HCEC 1CT (cell line): Measurements from ENCODE around the gene GAB3.

Source experiments
- DNase-seq: peaks from one replicate; pipeline ENCODE4 v3.0.0-alpha.2; 2017

The GAB3 gene

GRCh38 chrX:154750301-154751202 lies at the start of gene GAB3:
Gene GAB3 (minus strand): TSS chrX:154751077. CDS start chrX:154751025, 52 bp downstream.
- peak; percentile 5 for DNase-seq

- DNase-seq = no peak
Observed at GRCh38 chrX:154799556-154800348, 48.9 kb upstream of the GAB3 start.

GRCh38 chrX:154797006-154797405 lies 46.1 kb upstream of the GAB3 start:
- no peak for DNase-seq

DNA sequence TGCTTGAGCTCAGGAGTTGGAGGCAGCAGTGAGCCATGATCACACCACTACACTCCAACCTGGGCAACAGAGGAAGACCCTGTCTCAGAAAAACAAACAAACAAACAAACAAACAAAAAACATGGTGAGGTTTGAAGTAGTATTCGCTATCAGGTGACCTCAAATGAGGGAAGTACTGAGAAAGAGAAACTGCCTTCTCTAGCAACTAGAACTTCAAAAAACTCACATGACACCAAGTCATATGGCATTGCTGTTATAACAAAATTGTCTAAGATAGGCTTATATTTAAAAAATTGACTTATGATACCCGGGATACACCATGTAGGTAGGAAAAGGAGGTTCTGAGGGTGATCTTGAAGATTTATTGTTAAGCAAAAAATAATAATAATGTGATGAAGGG lies 44.1 kb upstream of the GAB3 start:
- no peak for DNase-seq

DNA sequence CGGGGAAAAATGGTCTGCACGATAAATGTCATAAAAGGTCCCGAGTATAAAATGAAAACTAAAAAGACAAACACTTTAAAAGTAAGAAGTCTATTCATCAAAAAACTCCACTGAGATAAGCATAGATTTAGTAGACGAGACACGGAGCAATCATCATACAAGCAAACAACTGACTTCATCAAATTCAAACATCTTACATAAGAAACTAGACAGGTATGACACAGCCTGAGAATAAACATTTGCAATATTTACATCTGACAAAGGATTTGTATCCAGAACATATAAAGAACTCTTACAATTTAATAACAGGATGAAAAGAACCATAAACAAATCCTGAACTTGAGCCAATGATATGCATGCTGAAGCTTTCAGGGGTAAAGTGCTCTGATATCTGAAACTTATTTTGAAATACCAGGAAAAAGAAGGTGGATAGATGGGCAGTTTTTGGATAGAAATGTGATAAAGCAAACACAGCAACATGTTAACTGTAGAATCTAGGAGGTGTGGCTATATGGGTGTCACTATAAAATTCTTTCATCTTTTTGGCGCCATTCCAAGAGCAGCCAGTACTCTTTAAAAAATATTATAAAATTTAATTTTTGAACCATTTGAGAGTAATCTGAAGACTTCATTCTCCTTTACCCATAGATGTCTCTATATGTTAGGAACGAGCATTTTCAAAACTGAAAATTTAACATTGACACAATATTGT lies 42.4 kb upstream of the GAB3 start:
- no peak for DNase-seq

GRCh38 chrX:154791939-154792338 lies 41.1 kb upstream of the GAB3 start:
- DNase-seq = no peak

- no peak for DNase-seq
Observed at GRCh38 chrX:154791467-154791866, 40.6 kb upstream of the GAB3 start.

DNA sequence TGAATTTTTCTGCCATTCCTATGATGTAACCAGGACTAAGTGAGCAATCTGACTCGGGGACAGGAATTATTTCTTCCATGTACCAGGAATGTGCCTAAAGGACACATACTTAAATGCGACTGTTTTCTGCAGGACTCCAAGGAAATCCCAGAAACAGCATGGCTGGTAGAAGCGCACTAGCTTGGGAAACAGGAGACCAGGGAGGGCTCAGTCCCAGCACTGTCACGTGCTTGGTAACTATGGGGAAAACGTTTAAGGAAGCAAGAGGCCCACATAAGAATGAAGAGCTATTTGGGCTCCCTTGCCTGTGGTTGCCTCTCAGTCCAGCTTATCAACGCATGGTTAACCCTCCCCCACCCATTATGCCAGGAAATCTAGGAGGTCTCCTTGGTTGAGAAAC lies 34.8 kb upstream of the GAB3 start:
- DNase-seq = no peak

- DNase-seq = no peak
Observed at GRCh38 chrX:154784149-154784995, 33.5 kb upstream of the GAB3 start.

DNA sequence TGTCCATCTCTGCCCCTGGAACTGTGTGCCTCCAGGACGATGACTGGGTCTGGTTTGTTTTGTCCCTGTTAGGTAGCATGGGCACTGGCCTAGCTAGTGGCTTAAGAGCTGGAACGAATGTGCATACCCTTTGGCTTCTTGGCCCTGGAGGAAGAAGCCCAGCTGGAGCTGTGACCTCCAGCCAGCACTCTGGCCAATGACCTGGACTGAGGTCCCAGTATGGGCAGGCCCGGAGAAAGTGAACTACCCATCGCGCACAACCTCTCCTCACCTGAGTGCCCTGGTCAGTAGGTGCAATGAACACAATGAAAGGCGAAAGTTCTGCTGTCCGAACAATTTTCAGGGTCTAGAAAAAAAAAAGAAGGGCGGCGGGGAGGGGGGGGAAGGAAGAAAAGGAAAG lies 30.1 kb upstream of the GAB3 start:
- DNase-seq = no peak

DNA sequence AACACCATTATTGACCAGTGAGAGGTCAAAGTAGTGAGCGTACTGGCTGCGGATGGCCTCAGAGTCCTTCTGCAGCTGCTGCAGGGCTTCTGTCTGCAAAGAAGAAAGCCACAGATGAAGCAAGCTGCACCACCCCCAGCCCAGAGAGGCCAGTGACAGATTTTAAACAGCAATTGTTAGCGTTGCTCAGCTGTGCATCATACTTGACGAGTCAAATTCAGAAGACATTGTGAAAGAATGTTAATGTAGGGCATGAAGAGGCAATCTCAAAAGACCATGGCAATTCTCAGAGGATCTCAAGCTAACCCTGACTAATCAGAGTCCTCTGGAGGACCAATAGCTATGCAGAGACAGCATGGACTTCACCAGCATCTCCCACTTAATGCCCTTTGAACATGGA lies 28.4 kb upstream of the GAB3 start:
- DNase-seq = peak; percentile 71

- DNase-seq = no peak
Observed at GRCh38 chrX:154776753-154777152, 25.9 kb upstream of the GAB3 start.

DNA sequence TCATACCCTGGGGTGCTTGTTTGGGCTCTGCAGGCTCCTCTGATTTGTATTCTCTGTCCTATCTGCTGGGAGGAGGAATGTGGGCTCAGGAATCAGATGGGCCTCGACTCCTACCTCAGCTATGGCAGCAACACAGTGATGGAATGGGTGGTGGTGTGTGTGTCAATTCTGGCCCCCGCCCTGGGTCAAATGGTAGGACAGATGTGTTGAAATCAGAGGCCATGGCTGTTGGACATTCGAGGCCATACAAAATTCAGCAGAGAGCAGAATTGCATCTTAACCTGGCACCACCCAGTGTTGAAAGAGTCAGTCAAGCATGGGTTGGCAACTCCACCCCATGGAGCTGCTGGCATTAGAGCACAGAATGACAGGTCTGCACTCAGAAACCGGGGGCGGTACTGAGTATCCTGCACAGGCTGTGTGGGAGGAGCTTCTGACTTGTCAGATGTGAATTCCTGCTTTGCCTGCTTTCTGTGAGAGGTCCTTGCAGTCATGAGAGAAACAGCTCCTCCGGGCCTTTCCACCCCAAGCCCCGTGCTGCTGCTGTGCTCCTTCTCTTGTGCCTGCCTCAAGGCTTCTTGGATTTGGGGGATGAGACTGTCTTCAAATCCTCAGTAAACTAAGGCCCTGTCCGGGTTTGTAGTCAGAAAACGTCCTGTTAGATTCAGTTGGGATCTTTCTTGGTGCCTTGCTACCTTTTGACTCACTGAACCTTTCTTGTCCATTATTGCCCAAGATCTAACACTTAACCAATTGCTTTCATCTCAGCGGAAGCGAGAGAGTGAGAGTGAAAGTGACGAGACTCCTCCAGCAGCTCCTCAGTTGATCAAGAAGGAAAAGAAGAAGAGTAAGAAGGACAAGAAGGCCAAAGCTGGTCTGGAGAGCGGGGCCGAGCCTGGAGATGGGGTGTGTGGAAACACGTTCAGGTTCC lies 24.8 kb upstream of the GAB3 start:
- DNase-seq = no peak

- no peak for DNase-seq
Observed at GRCh38 chrX:154774622-154775021, 23.7 kb upstream of the GAB3 start.

GRCh38 chrX:154762537-154763296 lies 11.8 kb upstream of the GAB3 start, which contains the start of gene DKC1:
Gene DKC1 (plus strand): TSS chrX:154762864. CDS start chrX:154762966, 102 bp downstream.
- peak; percentile 91 for DNase-seq

GRCh38 chrX:154761977-154762536 lies 11.2 kb upstream of the GAB3 start:
- no peak for DNase-seq

GRCh38 chrX:154758696-154759095 lies 7.8 kb upstream of the GAB3 start:
- DNase-seq = no peak

- no peak for DNase-seq
Observed at GRCh38 chrX:154751669-154752271, 893 bp upstream of the GAB3 start.

GRCh38 chrX:154751203-154751668 lies 359 bp upstream of the GAB3 start:
- no peak for DNase-seq
